Memory B cell (primary cell): Measurements from ENCODE around the gene ING4.

Experiments
- ATAC-seq: fragments of 150-1000 bp; cut with Tn5 transposase; 2 replicates; pipeline ENCODE4 v1.10.0; 2021; ENCODE audit warnings: low read depth, mild to moderate bottlenecking, moderate library complexity
- DNase-seq, 2 donors: peaks; one replicate each; pipeline ENCODE4 v3.0.0; 2022; ENCODE audit warnings: low spot score in 2 of 2
- H3K27ac Mint-ChIP-seq: one replicate; pipeline ENCODE4 v1.8.0; 2022; ENCODE audit warnings: mild to moderate bottlenecking, moderate library complexity, mixed read lengths
- H3K27me3 Mint-ChIP-seq: one replicate; pipeline ENCODE4 v1.8.0; 2022; ENCODE audit warnings: mixed read lengths
- H3K36me3 Mint-ChIP-seq: one replicate; pipeline ENCODE4 v1.8.0; 2022; ENCODE audit warnings: mild to moderate bottlenecking, mixed read lengths
- H3K4me1 Mint-ChIP-seq: one replicate; pipeline ENCODE4 v1.8.0; 2022; ENCODE audit warnings: mixed read lengths
- H3K4me3 Mint-ChIP-seq: one replicate; pipeline ENCODE4 v1.8.0; 2022; ENCODE audit warnings: mild to moderate bottlenecking, moderate library complexity, mixed read lengths
- H3K9me3 Mint-ChIP-seq: one replicate; pipeline ENCODE4 v1.8.0; 2022; ENCODE audit warnings: mixed read lengths

The ING4 gene

DNA sequence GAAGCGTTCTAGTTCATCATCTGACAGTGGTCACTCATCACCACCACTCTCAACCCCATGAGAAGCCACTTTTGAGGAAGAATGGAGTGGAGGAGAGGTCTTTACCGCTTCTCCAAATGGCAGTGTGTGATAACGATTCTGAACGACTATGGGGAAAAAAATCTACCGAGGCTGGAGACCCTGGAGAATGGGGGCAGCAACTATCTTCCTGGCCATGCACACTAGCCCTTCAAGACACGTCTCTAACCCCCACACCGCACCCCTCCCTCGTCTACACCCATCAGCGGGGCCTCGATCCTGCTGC lies 365 bp downstream of the ING4 start:
- DNase-seq (no peak), ATAC-seq (peak; percentile 10)
- peak overlapping the region; percentile 96 for H3K27ac Mint-ChIP-seq
- H3K36me3 Mint-ChIP-seq = peaks cover 10% of the 10 kb centered on the region
- H3K4me3 Mint-ChIP-seq = peak overlapping the region; percentile 95
- H3K4me1 Mint-ChIP-seq = peaks cover 14% of the 10 kb centered on the region
- H3K27me3 Mint-ChIP-seq = no peaks in the 10 kb centered on the region
- no peaks in the 10 kb centered on the region for H3K9me3 Mint-ChIP-seq

DNA sequence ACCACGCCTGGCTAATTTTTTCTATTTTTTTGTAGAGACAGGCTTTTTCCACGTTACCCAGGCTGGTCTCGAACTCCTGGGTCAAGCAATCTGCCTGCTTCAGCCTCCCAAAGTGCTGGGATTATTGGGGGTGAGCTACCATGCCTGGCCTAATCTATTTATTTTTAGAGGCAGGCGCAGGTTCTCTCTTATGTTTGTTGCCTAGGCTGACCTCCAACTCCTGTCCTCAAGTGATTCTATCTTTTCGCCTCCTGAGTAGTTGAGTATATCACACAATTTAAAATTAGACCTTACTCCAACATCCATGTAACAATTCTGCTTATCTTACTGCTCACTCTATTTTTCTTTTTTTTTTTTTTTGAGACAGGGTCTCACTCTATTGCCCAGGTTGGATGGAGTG lies 8.9 kb downstream of the ING4 start:
- H3K4me3 Mint-ChIP-seq = no peak overlapping the region
- no peaks in the 10 kb centered on the region for H3K9me3 Mint-ChIP-seq
- ATAC-seq (no peak), DNase-seq (no peak)
- H3K27me3 Mint-ChIP-seq = no peaks in the 10 kb centered on the region
- peaks cover 38% of the 10 kb centered on the region for H3K36me3 Mint-ChIP-seq
- peaks cover 11% of the 10 kb centered on the region for H3K4me1 Mint-ChIP-seq
- no peak overlapping the region for H3K27ac Mint-ChIP-seq

DNA sequence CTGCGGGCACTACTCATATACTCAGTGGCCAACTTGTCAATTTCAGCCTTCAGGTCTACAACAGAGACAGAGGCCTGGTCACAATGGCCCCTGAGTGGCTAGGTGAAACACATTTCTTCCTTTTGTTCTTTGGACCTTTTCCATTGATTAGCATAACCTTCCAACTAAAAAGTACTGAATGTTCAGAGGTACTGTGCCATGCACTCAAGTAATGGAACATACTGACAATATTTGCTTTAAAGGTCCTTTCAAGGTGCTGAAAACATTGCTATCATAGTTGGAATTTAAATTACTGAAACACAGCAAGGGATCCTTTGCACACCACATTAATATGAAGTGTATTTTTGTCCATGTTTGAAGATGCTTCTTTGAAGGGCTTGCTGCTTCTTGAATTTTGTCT lies 9.6 kb downstream of the ING4 start:
- Mint-ChIP-seq H3K36me3 (peaks cover 33% of the 10 kb centered on the region), H3K4me1 (peaks cover 7% of the 10 kb centered on the region), H3K27ac (no peak overlapping the region), H3K27me3 (no peaks in the 10 kb centered on the region), H3K4me3 (no peak overlapping the region), H3K9me3 (no peaks in the 10 kb centered on the region)
- no peak for DNase-seq
- no peak for ATAC-seq

DNA sequence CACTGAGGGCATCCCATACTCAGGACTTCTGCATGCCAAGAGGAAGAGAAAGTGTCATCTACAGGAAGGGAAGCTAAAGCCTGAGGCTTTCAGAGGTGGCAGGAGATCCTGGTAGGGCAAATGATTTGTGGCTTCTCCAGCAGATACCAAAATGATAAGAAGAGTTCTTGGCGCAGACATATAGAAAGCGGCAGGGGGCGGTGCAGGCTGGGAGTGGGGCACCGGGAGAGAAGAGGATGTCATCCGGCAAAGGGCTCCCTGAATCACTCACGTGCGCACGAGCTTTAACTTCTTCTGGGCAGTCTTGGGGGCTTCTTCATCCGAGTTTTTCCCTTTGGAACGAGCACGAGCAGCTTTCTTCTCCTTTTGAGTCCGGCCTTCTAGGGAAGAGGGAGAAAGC lies 10.5 kb downstream of the ING4 start:
- Mint-ChIP-seq H3K4me1 (peaks cover 5% of the 10 kb centered on the region), H3K36me3 (peaks cover 32% of the 10 kb centered on the region), H3K4me3 (no peak overlapping the region), H3K27ac (no peak overlapping the region), H3K9me3 (no peaks in the 10 kb centered on the region), H3K27me3 (no peaks in the 10 kb centered on the region)
- DNase-seq = no peak
- ATAC-seq = no peak

DNA sequence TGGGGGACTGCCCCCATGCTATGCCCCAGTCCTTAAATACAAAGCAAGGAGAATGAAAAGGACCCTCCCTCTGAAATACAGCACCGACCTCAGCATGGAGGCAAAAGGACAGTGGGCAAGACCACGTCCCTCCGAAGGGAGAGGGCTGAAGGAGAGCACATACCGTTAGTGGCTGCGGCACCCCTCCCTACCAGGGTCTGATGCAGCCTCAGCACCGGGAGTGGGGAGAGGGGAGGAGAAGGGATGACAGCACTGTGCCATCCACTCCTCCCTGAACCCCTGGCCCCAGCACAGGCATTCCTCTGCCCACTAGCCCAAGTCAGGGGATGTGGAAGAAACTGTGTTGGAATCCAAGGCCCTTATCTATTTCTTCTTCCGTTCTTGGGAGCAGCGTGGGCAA lies 12.1 kb downstream of the ING4 start:
- ATAC-seq (no peak), DNase-seq (no peak)
- Mint-ChIP-seq H3K27me3 (no peaks in the 10 kb centered on the region), H3K27ac (no peak overlapping the region), H3K36me3 (peaks cover 31% of the 10 kb centered on the region), H3K4me3 (no peak overlapping the region), H3K4me1 (peaks cover 12% of the 10 kb centered on the region), H3K9me3 (no peaks in the 10 kb centered on the region)

DNA sequence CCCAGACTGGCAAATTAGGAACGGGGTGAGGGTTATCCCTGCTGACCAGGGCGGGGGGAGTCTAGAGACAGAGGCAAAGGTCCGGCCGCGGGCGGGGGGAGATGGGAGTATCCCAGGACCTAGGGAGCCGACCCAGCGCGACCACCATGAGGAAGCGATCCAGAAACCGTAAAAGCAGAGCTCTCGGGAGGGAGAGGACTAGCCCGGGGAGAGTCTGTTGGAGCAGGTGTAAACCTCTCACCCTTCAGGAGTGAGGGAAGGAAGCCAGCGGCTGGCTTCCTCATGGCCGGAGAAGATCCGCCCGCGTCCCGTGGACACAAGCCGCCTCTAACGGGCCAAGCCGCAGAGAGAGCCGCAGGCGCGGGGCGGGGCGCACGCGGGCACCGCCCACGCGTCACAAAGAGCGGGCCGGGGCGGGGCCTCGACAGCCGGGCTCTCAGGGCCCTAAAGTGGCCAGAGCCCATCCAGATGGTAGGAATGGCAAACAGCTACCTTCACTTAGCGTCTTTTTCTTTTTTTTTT lies 15.8 kb downstream of the ING4 start, which contains the start of gene ACRBP:
TSS of gene ACRBP (minus strand) at position 350 of the 522 bp plus-strand sequence. CDS start at position 284, 66 bp downstream.
- peak within 1 kb of the TSS; percentile 94 for H3K4me3 Mint-ChIP-seq
- no peaks in the 10 kb centered on the region for H3K9me3 Mint-ChIP-seq
- peak within 1 kb of the TSS; percentile 83 for H3K27ac Mint-ChIP-seq
- ATAC-seq = peak; percentile 81
- H3K4me1 Mint-ChIP-seq = peaks cover 31% of the 10 kb centered on the region
- peak in 1 of 2 donors; percentile 46 for DNase-seq
- H3K27me3 Mint-ChIP-seq = no peaks in the 10 kb centered on the region
- peaks cover 17% of the 10 kb centered on the region for H3K36me3 Mint-ChIP-seq

DNA sequence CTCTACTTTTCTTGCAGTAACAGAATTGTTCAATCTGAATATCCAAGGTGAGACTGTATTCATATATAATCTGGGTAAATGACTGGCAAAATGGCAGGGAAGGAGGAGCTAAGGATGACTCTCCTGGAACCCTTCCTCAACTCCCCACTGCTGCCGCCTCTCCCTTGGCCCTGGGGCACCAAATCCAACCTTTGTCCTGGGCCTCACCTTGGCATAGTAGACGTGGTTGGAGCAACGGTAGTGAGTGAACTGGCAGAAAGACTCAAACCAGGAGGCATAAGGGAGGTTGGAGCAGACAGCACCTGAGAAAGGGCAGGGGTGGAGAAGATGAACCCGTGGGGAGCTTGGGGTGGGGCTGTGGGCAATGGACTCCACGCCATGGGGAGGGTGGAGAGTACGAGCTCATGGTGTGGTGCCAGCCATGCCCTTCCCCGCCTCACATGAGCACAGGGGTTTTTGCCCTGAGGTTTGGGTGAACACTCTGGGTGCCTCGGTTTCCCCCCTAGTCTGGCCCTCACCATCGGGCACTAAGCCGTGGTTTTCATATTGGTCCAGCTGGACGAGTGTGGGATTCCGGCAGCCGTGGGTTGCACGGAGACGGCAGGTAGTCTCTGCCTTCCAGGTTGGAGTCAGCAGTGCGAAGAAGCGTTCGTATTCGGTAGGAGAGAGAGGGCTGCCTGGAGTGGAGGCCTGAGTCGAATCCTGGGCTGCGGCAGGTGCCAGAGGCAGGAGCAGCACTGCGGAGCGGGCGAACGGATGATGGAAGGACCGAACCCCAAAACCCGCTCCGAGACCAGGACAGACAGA lies 16.4 kb downstream of the ING4 start:
- H3K4me1 Mint-ChIP-seq = peaks cover 30% of the 10 kb centered on the region
- DNase-seq (no peak), ATAC-seq (peak; percentile 16)
- H3K36me3 Mint-ChIP-seq = peaks cover 14% of the 10 kb centered on the region
- peak overlapping the region; percentile 83 for H3K27ac Mint-ChIP-seq
- no peaks in the 10 kb centered on the region for H3K27me3 Mint-ChIP-seq
- no peaks in the 10 kb centered on the region for H3K9me3 Mint-ChIP-seq
- peak overlapping the region; percentile 94 for H3K4me3 Mint-ChIP-seq

DNA sequence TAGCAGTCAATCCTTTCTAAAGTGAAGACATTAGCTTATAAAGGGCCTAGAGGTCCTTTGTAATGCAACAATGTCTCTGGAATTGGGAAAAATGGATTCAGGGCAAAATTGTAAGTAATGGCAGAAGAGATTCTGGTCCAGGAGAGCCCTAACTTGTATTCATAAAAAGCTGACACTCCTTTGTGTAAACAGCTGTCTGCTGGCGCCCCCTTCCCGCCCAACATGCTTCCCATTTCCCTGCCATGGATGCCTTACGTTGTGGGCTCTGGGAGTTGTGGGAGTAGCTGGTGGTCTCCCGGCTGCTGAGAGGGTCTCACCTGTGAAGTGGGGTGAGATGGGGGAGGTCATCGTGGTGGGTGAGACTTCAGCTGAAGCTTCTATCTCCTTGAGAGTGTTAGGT lies 18.0 kb downstream of the ING4 start:
- H3K4me3 Mint-ChIP-seq = peak overlapping the region; percentile 71
- peak overlapping the region; percentile 50 for H3K27ac Mint-ChIP-seq
- H3K27me3 Mint-ChIP-seq = no peaks in the 10 kb centered on the region
- peaks cover 8% of the 10 kb centered on the region for H3K36me3 Mint-ChIP-seq
- ATAC-seq = no peak
- DNase-seq = no peak
- H3K4me1 Mint-ChIP-seq = peaks cover 30% of the 10 kb centered on the region
- no peaks in the 10 kb centered on the region for H3K9me3 Mint-ChIP-seq

DNA sequence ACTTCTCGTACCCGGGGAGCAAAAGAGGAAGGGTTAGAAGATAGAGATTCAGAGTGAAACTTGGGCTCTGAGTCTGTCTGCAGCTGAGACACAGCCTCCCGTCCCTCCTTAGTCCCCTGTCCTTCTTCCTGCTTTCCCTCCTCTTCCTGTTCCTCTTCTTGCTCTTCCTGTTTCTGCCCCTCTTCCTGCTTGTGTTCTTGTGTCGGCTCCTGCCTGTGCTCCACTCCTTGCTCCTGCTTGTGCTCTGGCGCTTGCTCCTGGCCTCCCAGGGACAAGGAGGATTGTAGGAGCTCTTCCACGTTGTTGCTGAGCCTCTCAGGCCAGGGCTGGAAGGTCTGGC lies 18.7 kb downstream of the ING4 start:
- Mint-ChIP-seq H3K27me3 (no peaks in the 10 kb centered on the region), H3K27ac (peak overlapping the region; percentile 50), H3K9me3 (no peaks in the 10 kb centered on the region), H3K36me3 (peaks cover 8% of the 10 kb centered on the region), H3K4me1 (peaks cover 33% of the 10 kb centered on the region), H3K4me3 (peak overlapping the region; percentile 71)
- DNase-seq = no peak
- ATAC-seq = peak; percentile 51

DNA sequence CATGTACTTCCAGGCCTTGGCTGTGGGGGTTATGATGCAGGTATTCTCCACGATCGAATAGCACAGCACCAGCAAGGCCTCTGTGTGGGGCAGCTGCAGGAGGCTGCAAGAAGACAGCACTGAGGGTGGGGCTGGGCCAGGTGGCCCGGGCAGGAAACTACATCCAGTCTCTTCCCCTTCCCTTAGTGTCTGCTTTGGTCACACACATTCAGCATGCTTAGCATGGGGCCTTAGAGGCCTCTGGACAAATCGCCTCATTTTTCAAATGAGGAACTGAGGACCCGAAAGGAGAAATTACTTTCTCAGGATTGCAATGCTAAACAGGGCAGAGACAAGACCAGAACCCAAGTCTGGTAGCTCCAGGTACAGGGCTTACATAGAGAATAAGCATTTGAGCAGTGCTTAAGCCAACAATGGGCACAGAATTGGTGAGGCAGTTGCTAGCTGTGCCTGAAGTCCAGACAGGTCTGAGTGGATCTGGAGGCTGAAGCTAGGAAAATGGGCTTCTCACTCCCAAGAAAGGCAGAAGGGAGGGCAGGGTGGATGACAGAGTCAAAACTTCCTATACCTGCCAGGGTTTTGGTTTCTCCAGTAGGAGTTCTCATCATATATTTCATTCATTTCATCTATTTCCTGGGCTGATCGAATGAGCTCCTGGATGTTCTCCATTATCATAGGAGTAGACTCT lies 19.2 kb downstream of the ING4 start:
- Mint-ChIP-seq H3K27me3 (no peaks in the 10 kb centered on the region), H3K36me3 (peaks cover 8% of the 10 kb centered on the region), H3K4me3 (peak overlapping the region; percentile 71), H3K27ac (peak overlapping the region; percentile 50), H3K9me3 (no peaks in the 10 kb centered on the region), H3K4me1 (peaks cover 38% of the 10 kb centered on the region)
- DNase-seq = no peak
- ATAC-seq = peak; percentile 53

DNA sequence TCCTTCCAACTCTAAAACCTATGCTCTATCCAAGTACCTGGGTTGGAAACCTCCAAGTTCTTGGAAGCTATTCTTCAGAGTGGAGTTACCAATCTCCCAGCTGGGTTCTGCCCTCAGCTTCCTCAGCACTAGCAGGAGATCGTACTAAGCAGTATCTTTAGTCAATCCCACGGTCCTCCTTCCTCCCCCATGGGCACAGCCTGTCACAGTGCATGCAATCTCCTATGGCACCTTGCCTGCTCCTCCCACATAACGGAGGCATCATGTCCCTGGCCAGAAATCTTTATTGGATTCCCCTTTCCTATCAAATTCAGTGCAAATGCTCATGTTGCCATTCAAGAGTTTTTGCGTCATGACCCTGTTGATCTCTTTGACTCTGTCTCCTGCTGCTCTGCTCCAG lies 21.8 kb downstream of the ING4 start:
- Mint-ChIP-seq H3K27ac (no peak overlapping the region), H3K4me3 (no peak overlapping the region), H3K4me1 (peaks cover 48% of the 10 kb centered on the region), H3K27me3 (no peaks in the 10 kb centered on the region), H3K9me3 (no peaks in the 10 kb centered on the region), H3K36me3 (peaks cover under 1% of the 10 kb centered on the region)
- DNase-seq (no peak), ATAC-seq (no peak)

DNA sequence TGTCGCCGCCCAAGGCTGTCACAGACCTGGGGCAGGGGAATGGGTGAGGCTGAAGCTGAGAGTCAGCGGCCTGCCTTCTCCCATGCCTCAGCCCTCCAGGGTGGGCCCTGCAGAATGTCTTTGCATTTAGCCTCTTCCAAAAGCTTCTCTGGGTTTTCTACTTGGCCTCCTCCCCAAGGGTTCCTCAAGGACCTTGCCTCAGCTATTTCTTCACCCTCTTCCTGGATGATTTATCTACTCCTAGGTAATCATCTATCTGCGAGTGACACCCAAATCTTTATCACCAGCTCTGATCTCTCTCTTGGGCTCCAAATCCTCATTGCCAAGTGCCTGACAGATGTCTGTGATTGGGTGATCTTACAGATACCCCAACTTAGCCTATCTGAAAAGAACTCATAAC lies 22.4 kb downstream of the ING4 start:
- no peaks in the 10 kb centered on the region for H3K36me3 Mint-ChIP-seq
- DNase-seq (no peak), ATAC-seq (no peak)
- no peak overlapping the region for H3K27ac Mint-ChIP-seq
- no peaks in the 10 kb centered on the region for H3K9me3 Mint-ChIP-seq
- H3K4me1 Mint-ChIP-seq = peaks cover 53% of the 10 kb centered on the region
- H3K4me3 Mint-ChIP-seq = no peak overlapping the region
- H3K27me3 Mint-ChIP-seq = no peaks in the 10 kb centered on the region

DNA sequence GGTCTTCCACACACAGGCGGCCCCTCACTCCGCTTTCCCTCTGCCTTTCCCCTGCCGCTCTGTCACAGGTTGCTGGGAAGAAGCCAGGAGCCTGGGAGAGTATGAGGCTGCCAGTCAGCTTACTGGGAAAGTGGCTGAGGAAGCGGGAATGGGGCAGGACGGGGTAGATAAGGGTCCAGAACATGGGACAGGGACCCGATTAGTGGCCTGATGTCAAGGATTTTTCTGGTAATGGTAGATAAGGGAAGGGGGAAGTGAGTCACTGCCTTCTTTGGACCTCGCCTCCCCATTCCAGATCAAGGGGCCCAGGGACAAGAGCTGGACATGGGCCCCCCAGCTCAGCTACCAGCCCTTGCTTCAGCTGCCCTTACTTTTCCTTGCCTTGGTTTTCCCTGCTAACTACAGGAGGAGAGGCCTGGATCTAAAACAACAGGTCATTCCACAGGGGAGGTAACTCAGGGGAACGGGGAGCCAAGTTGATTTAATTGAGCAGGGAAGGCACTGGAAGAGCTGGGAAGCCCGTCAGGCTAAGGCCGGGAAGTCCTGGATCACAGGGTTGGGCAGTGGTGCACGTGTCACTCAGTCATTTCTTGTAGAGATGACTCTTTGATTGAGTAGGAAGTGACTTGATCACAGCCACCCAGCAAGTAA lies 23.6 kb downstream of the ING4 start:
- peak overlapping the region; percentile 48 for H3K27ac Mint-ChIP-seq
- peaks cover 51% of the 10 kb centered on the region for H3K4me1 Mint-ChIP-seq

DNA sequence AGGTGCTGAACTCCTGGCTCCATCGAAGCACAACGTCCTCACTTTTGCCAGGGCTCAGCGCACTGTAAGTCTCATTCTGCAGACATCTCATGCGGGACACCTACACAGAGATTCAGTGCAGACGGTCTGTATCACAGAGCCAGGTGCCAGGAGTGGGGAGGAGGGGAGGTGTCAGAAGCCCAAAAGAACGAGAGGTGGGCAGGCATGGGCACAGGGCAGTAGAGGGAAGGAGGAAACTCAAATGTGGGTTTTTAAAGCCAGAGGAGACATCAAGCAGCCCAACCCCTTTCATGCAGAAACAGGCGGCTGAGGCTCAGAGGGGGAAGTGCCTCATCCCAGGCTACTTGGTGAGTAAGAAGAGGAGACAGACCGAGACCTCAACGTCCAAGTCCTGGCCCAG lies 24.6 kb downstream of the ING4 start:
- Mint-ChIP-seq H3K4me3 (peak overlapping the region; percentile 64), H3K27me3 (no peaks in the 10 kb centered on the region), H3K36me3 (peaks cover 2% of the 10 kb centered on the region), H3K4me1 (peaks cover 46% of the 10 kb centered on the region), H3K9me3 (no peaks in the 10 kb centered on the region), H3K27ac (peak overlapping the region; percentile 48)
- ATAC-seq = peak; percentile 21
- DNase-seq = no peak

More for the DNA sequence above, 23.6 kb downstream of the ING4 start:
- H3K27me3 Mint-ChIP-seq = no peaks in the 10 kb centered on the region
- no peak overlapping the region for H3K4me3 Mint-ChIP-seq
- no peak for DNase-seq
- no peaks in the 10 kb centered on the region for H3K36me3 Mint-ChIP-seq
- no peaks in the 10 kb centered on the region for H3K9me3 Mint-ChIP-seq
- no peak for ATAC-seq
